Trophoblast cell (in vitro differentiated cells and primary cell): ENCODE data around the gene SORCS3.

ENCODE experiments used
- DNase-seq, 2 donors: peaks; one replicate each; pipeline ENCODE4 v3.0.0-alpha.2; 2016
- H2AFZ ChIP-seq: 2 replicates; pipeline ENCODE4 v1.6.1; 2013; ENCODE audit warnings: low read length, moderate library complexity, mild to moderate bottlenecking; ENCODE audit not compliant: insufficient read depth, poor library complexity
- H2AK5ac ChIP-seq: 2 replicates; pipeline ENCODE4 v1.6.1; 2013; ENCODE audit warnings: mild to moderate bottlenecking, low read length
- H2BK120ac ChIP-seq: 2 replicates; pipeline ENCODE4 v1.6.1; 2013; ENCODE audit warnings: low read length, mild to moderate bottlenecking, moderate library complexity; ENCODE audit not compliant: insufficient read depth, poor library complexity
- H2BK12ac ChIP-seq: 2 replicates; pipeline ENCODE4 v1.6.1; 2013; ENCODE audit warnings: mild to moderate bottlenecking, low read length, moderate library complexity
- H2BK5ac ChIP-seq: 2 replicates; pipeline ENCODE4 v1.6.1; 2013; ENCODE audit warnings: low read length, low read depth, moderate library complexity, mild to moderate bottlenecking; ENCODE audit not compliant: poor library complexity
- H3K14ac ChIP-seq: 2 replicates; pipeline ENCODE4 v1.6.1; 2013; ENCODE audit warnings: mild to moderate bottlenecking, low read length
- H3K18ac ChIP-seq: 2 replicates; pipeline ENCODE4 v1.6.1; 2013; ENCODE audit warnings: mild to moderate bottlenecking, low read length
- H3K23ac ChIP-seq: 2 replicates; pipeline ENCODE4 v1.6.1; 2013; ENCODE audit warnings: low read length
- H3K27ac ChIP-seq: 2 replicates; pipeline ENCODE4 v1.5.1; 2013; ENCODE audit warnings: low read depth, mild to moderate bottlenecking, inconsistent platforms, low read length, moderate library complexity
- H3K27me3 ChIP-seq: 2 replicates; pipeline ENCODE4 v1.6.1; 2013; ENCODE audit warnings: inconsistent platforms, mild to moderate bottlenecking, low read length, moderate library complexity; ENCODE audit not compliant: insufficient read depth
- H3K36me3 ChIP-seq, 2 experiments: 1 replicate in 1 of 2; 2 replicates in 1 of 2; pipeline ENCODE4 v1.6.1; 2013; ENCODE audit warnings: low read length in 2 of 2, mild to moderate bottlenecking in 2 of 2, moderate library complexity in 1 of 2; ENCODE audit not compliant: insufficient read depth in 2 of 2, control insufficient read depth in 1 of 2
- H3K4ac ChIP-seq: 2 replicates; pipeline ENCODE4 v1.6.1; 2013; ENCODE audit warnings: low read depth, mild to moderate bottlenecking, low read length, moderate library complexity
- H3K4me1 ChIP-seq, 2 experiments: 1 replicate in 1 of 2; 2 replicates in 1 of 2; pipeline ENCODE4 v1.6.1; 2013; ENCODE audit warnings: low read length in 2 of 2, mild to moderate bottlenecking in 2 of 2, moderate library complexity in 1 of 2; ENCODE audit not compliant: insufficient read depth in 2 of 2, control insufficient read depth in 1 of 2
- H3K4me2 ChIP-seq: 2 replicates; pipeline ENCODE4 v1.6.1; 2013; ENCODE audit warnings: inconsistent platforms, mild to moderate bottlenecking, low read length, moderate library complexity
- H3K4me3 ChIP-seq: 2 replicates; pipeline ENCODE4 v1.5.1; 2013; ENCODE audit warnings: mild to moderate bottlenecking, low read depth, low read length, inconsistent platforms
- H3K79me1 ChIP-seq: one replicate; pipeline ENCODE4 v1.6.1; 2013; ENCODE audit warnings: low read length
- H3K79me2 ChIP-seq: 2 replicates; pipeline ENCODE4 v1.6.1; 2013; ENCODE audit warnings: low read length, mild to moderate bottlenecking; ENCODE audit not compliant: control insufficient read depth, insufficient read depth, poor library complexity
- H3K9ac ChIP-seq: 2 replicates; pipeline ENCODE4 v1.6.1; 2013; ENCODE audit warnings: mild to moderate bottlenecking, low read length
- H3K9me3 ChIP-seq: 2 replicates; pipeline ENCODE4 v1.6.1; 2013; ENCODE audit warnings: low read depth, mild to moderate bottlenecking, control low read depth, inconsistent platforms, low read length; ENCODE audit not compliant: insufficient read depth
- H4K12ac ChIP-seq: 2 replicates; pipeline ENCODE4 v1.6.1; 2013; ENCODE audit warnings: low read depth, mild to moderate bottlenecking, low read length, moderate library complexity
- H4K8ac ChIP-seq: 2 replicates; pipeline ENCODE4 v1.6.1; 2013; ENCODE audit warnings: low read depth, mild to moderate bottlenecking, low read length, moderate library complexity
- H4K91ac ChIP-seq: one replicate; pipeline ENCODE4 v1.6.1; 2013; ENCODE audit warnings: low read depth, mild to moderate bottlenecking, low read length, moderate library complexity
- WGBS: extraction: QIAGEN DNeasy Blood & Tissue Kit; methylation state at CpG from one replicate; pipeline ENCODE4 v1.1.7; 2013; ENCODE audit warnings: missing lambda C conversion rate; ENCODE audit not compliant: insufficient read length, insufficient coverage; ENCODE audit errors: extremely low coverage; 5-methylcytosine and 5-hydroxymethylcytosine counted together

SORCS3 gene

GRCh38 chr10:105243825-105244224 lies 602.7 kb downstream of the SORCS3 start:
- no CpG with 5 or more reads among the region's 2 CpGs for WGBS
- Histone ChIP-seq H3K9ac (no peak overlapping the region), H3K4ac (no peak overlapping the region), H2AFZ (no peak overlapping the region), H2AK5ac (no peak overlapping the region), H3K18ac (no peak overlapping the region), H2BK12ac (no peak overlapping the region), H4K12ac (no peak overlapping the region), H3K36me3 (no peaks in the 10 kb centered on the region), H3K9me3 (no peaks in the 10 kb centered on the region), H3K4me1 (no peaks in the 10 kb centered on the region), H3K27me3 (no peaks in the 10 kb centered on the region), H2BK120ac (no peak overlapping the region), H3K4me2 (no peak overlapping the region), H2BK5ac (no peak overlapping the region), H3K79me2 (no peaks in the 10 kb centered on the region), H3K79me1 (no peaks in the 10 kb centered on the region), H3K4me3 (no peak overlapping the region), H3K14ac (no peak overlapping the region), H4K8ac (no peak overlapping the region), H4K91ac (no peak overlapping the region), H3K23ac (no peak overlapping the region), H3K27ac (no peak overlapping the region)
- no peak for DNase-seq

- Histone ChIP-seq H2BK5ac (no peak overlapping the region), H3K79me2 (no peaks in the 10 kb centered on the region)
- WGBS: no CpG with 5 or more reads among the region's 5 CpGs
Measured at GRCh38 chr10:105247831-105248499, 606.9 kb downstream of the SORCS3 start.

DNA sequence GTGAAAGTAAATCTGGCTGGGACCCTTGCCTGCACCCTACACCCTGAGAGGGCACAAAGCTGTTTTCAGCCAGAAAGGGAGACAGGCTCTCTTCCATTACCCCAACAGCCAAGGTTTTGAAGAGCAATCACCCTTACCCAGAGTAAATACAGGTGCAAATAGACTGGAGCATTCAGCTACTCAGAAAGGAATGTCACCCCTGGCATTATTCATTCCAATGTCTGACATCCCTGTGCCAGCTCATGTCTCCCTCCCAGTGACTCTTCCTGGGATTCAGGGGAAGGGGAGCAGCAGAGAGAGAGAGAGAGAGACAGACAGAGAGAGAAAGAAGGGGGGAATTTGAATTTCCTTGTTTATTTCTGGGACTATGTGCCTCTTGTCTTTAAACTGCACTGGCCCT lies 611.8 kb downstream of the SORCS3 start:
- Histone ChIP-seq H3K27me3 (no peaks in the 10 kb centered on the region), H3K9me3 (no peaks in the 10 kb centered on the region), H2BK5ac (no peak overlapping the region), H2BK12ac (no peak overlapping the region), H2AK5ac (no peak overlapping the region), H3K79me2 (no peaks in the 10 kb centered on the region), H3K79me1 (no peaks in the 10 kb centered on the region), H3K4me2 (no peak overlapping the region), H3K18ac (no peak overlapping the region), H3K14ac (no peak overlapping the region), H3K36me3 (no peaks in the 10 kb centered on the region), H3K4ac (no peak overlapping the region), H3K4me3 (no peak overlapping the region), H3K27ac (no peak overlapping the region), H3K9ac (no peak overlapping the region), H4K91ac (no peak overlapping the region), H3K4me1 (no peaks in the 10 kb centered on the region), H2AFZ (no peak overlapping the region), H3K23ac (no peak overlapping the region), H2BK120ac (no peak overlapping the region), H4K8ac (no peak overlapping the region), H4K12ac (no peak overlapping the region)
- no peak for DNase-seq

More at GRCh38 chr10:105247831-105248499, 606.9 kb downstream of the SORCS3 start:
- H4K12ac ChIP-seq: no peak overlapping the region
- H2BK12ac ChIP-seq: no peak overlapping the region
- no peaks in the 10 kb centered on the region for H3K36me3 ChIP-seq
- H3K27me3 ChIP-seq: no peaks in the 10 kb centered on the region
- no peak overlapping the region for H2AK5ac ChIP-seq
- DNase-seq: no peak
- H3K9me3 ChIP-seq: no peaks in the 10 kb centered on the region
- H3K27ac ChIP-seq: no peak overlapping the region
- H3K18ac ChIP-seq: no peak overlapping the region
- H3K4me3 ChIP-seq: no peak overlapping the region
- no peak overlapping the region for H4K91ac ChIP-seq
- H3K23ac ChIP-seq: no peak overlapping the region
- H4K8ac ChIP-seq: no peak overlapping the region
- no peak overlapping the region for H2BK120ac ChIP-seq
- H3K4me2 ChIP-seq: no peak overlapping the region
- H3K79me1 ChIP-seq: no peaks in the 10 kb centered on the region
- H3K4ac ChIP-seq: no peak overlapping the region
- no peak overlapping the region for H3K14ac ChIP-seq
- H2AFZ ChIP-seq: no peak overlapping the region
- no peaks in the 10 kb centered on the region for H3K4me1 ChIP-seq
- no peak overlapping the region for H3K9ac ChIP-seq

GRCh38 chr10:105253515-105254212 lies 612.6 kb downstream of the SORCS3 start:
- Histone ChIP-seq H2BK5ac (no peak overlapping the region), H3K18ac (no peak overlapping the region), H3K9ac (no peak overlapping the region), H3K27ac (no peak overlapping the region), H3K4me3 (no peak overlapping the region), H3K36me3 (no peaks in the 10 kb centered on the region), H3K4me1 (no peaks in the 10 kb centered on the region), H4K12ac (no peak overlapping the region), H3K4ac (no peak overlapping the region), H2BK120ac (no peak overlapping the region), H3K14ac (no peak overlapping the region), H3K4me2 (no peak overlapping the region), H3K23ac (no peak overlapping the region), H3K27me3 (no peaks in the 10 kb centered on the region), H4K8ac (no peak overlapping the region), H2AFZ (no peak overlapping the region), H4K91ac (no peak overlapping the region), H3K79me2 (no peaks in the 10 kb centered on the region), H3K79me1 (no peaks in the 10 kb centered on the region), H3K9me3 (no peaks in the 10 kb centered on the region), H2AK5ac (no peak overlapping the region), H2BK12ac (no peak overlapping the region)
- no CpG with 5 or more reads among the region's 8 CpGs for WGBS
- no peak for DNase-seq
